GM21360 (cell line): ENCODE data around the gene CUX1.
"Not testable (repeated sequence)": the region's sequence is repeated elsewhere in the genome, so short reads cannot be mapped to it uniquely, and the experiment has no call there.

Source experiments
- ATAC-seq: cut with Tn5 transposase; IDR thresholded peaks from one replicate; pipeline ENCODE4 v1.9.1; 2021; ENCODE audit warnings: mild to moderate bottlenecking, moderate library complexity; ENCODE audit not compliant: unreplicated experiment

The CUX1 gene

DNA sequence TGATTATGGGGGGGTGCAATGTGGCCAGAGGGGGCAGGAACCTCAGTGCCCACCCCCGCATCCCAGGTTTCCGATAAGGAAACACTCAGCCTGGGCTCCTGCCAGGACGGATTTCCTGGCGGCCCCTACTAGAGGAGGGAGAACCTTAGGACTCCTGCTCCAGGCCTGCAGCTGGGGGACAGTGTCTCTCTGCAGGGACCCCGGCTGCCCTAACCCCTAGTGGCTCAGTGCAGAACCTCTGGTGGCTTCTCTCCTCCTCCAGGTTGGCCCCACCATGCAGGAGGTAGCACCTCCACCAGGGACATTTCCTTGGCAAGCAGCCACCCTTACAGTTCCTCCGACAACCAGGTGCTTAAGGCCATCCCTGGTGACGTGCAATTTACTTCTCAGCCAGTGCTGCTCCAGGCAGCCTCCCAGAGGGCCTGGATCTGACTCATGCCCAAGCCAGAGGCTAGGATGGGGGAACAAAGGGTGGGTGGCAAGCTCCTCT is 501.1 kb downstream of the CUX1 start:
- no peak for ATAC-seq

DNA sequence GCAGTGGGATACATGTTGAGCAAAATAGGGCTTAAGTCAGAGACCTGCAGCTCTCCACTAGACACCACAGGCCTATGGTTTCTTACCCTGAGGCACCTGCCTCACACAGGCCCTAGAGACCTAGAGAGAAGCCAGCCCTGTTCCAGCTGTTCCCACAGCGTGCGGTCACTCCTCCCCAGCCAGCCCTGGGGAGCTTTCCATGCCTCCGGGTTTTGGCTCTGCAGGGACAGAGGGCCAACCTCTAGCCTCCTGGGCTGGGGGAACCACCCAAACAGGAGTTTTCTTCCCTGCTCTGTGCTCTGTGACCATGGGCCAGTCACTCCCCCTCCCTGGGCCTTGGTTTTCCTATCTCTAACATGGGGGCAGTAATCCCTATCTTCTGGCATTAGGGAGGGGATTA is 502.2 kb downstream of the CUX1 start:
- ATAC-seq, result no peak

DNA sequence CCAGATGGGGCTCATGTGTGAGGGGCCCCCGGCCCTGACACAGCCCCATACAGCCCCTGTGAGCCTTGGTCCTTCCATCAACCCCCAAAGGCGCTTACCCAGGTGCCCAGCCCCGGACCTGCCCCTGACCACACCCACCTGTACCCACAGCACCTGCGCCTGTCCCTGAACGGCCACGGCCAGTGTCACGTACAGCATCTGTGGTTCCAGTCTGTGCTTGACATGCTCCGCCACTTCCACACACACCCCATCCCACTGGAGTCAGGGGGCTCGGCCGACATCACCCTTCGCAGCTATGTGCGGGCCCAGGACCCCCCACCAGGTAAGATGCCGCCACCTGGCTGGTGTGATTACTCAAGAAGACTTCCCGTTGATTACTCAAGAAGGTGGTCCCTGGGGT is 502.8 kb downstream of the CUX1 start:
- ATAC-seq, result no peak

DNA sequence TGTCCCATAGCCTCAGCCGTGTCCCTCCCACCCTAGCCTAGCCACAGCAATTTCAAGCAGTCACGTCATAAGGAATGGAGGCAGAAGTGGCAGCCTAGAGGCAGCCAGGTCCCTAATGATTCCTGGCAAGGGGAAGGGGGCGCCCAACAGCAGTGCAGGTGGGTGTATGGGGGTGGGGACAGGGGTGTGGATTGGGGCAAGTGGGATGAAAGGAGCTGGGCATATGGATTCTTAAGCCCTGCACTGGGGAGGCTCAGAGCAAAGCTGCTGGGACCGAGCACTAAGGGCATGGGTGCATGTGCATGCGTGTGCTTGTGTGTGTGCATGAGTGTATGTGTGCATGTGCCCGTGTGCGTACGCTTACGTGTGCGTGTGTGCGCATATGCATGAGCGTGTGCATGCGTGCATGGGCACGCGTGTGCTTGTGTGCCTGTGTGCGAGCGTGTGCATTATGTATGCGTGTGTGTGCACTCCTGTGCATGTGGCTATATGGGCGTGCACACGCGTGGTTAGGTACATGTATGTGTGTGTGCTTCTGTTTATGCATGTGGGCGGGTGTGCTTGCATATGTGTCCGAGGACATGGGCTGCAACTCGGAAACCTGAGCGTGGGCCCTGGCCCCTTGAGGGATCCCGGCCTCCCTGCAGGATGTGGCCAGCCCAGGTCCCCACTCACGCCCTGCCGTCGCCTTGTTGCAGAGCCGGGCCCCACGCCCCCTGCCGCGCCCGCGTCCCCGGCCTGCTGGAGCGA is 503.4 kb downstream of the CUX1 start:
- no peak for ATAC-seq

DNA sequence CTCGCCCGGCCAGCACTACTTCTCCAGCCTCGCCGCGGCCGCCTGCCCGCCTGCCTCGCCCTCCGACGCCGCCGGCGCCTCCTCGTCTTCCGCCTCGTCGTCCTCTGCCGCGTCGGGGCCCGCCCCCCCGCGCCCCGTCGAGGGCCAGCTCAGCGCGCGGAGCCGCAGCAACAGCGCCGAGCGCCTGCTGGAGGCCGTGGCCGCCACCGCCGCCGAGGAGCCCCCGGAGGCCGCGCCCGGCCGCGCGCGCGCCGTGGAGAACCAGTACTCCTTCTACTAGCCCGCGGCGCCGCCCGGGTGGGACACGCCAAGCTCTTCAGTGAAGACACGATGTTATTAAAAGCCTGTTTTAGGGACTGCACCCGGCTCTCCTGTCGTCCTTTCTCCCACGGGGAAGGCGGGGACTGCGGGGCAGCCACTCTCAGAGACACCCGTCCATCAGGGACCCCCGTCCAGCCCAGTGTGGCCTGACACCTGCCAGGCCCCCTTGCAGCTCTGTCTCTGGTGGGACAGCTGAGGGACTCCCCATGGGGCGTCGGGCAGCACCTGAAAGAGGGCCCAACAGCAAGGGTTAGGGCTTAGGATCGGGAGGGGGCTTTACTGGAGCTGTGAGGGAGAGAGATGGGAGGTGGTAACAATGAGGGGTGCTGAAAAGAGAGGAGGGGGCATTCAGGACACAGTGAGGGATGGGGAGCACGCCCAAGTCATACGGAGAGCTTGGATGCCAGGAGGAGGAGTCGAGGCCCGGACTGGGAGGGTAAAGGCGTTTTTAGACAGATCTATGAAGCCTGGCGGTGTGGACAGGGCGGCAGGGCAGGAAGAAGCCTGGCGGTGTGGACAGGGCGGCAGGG is 504.1 kb downstream of the CUX1 start:
- no peak for ATAC-seq

DNA sequence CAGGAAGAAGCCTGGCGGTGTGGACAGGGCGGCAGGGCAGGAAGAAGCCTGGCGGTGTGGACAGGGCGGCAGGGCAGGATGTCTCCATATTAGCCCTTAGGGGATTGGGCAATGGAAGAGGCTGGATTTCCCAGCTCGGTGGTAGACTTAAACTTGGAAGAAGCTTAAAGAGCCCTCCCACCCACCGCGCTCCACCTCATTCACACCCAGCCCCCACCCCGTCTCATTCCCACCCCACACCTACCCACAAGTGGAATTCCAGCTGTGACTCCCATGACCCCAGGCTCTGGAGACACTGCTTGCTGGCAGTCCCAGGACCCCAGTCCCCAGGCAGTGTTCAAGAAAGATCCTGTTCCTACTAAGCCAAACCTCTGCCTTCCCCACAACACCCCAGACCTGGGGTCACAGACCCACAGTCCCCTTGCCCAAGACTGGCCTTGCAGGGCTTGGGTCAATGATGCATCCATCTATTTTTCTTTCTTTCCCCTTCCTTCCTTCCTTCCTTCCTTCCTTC is 504.8 kb downstream of the CUX1 start:
- ATAC-seq, result no peak

DNA sequence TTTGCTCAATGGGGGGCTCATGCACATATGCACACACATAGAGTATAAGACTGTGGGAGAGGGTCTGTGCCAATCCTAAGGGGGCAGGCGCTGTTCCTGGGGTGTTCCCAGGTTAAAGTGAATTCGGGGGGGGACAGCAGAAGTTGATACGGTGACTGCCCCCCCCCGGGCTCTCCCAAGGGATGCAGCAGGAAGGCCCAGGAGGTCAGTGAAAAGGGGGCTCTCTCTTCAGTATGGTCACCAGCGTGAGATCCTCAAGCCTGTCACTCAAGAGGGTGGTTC is 506.4 kb downstream of the CUX1 start:
- no peak for ATAC-seq

DNA sequence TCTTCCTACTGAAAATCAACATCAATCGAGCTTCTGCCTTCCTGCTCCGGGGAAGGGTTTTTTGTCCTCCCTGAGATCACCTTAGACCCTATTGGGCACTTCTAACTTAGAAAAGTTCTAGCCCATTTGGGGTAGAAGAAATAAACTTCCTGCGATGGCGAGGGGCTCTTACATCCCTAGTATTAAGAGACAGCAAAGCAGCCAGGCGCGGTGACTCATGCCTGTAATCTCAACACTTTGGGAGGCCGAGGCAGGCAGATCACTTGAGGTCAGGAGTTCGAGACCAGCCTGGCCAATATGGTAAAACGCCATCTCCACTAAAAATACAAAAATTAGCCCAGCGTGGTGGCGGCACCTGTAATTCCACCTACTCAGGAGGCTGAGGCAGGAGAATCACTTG is 507.7 kb downstream of the CUX1 start:
- ATAC-seq, result not testable (repeated sequence)

DNA sequence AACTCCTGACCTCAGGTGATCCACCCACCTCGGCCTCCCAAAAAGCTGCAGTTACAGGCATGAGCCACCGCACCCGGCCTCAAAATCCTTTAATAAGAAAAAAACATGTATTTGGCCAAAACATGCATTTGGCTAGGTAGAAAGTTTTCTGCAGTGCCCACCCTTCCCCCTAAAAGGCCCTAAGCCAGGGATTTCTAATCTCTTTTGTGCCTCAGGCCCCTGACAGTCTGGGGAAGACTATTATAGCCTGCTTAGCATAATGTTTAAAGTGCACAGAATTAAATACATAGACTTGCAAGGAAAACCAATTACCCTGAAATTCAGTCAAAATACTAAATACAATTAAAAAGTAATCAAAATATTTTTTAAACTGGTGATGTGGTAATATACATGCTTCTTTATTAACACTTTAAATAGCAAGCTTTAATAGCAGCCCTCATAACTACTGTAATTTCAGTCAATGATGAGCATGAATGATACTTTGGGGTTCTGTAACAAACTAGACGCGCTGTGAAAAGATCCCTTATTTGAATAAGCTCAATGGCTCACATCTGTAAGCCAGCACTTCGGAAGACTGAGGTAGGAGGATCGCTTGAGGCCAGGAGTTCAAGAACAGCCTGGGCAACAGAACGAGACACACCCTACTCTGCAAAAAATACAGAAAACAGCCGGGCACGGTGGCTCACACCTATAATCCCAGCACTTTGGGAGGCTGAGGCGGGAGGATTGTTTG is 508.9 kb downstream of the CUX1 start:
- no peak for ATAC-seq

DNA sequence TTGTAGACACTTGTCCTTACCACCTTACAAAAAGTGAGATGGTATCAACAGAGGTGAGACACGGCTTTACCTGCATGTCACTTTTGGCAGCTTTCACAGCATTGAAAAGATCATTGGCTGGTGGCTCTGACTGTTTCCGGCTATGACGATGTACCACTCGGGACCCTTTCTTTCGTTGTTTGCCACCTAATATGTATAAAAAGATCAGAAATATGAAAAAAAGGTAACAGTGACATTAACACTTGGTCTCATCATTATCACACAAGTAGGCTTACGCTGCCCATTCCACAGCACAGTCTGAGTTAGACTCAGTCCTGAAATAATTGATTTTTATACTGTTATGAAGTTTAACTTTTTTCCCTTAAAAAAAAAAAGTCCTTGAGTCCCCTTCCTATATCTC is 509.8 kb downstream of the CUX1 start:
- ATAC-seq, result not testable (repeated sequence)

DNA sequence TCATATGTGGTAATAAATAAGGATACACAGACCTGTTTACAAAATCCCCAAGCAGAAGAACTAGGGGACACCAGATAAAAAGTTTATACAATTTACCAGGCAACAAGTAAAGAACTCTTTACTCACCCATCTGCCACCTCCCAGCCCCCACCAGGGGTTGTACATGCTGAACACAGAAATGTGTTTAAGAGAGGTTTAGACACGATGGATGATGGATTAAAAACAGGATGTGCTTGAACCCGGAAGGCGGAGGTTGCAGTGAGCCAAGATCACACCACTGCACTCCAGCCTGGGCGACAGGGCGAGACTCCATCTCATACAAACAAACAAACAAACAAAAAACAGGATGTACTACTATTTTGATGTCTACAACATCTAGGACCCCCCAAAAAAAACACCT is 511.4 kb downstream of the CUX1 start:
- ATAC-seq, result not testable (repeated sequence)

DNA sequence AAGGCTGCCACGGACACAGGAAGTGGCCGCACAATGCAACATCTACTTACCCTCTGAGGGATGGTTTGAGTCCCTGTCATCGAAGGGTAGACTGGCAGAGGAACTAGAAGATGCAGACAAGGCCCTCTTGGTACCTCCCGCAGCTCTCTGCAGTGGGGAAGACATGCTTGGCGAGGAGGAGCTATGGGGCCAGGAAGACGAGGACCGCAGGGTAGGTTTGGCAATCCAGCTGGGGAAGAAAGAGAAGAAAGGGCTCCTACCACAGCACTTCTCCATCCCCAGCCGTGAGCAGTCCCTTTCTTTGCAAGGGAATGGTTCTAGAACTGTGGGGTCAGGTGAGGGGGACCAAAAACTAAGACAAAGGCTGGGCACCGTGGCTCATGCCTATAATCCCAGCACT is 511.9 kb downstream of the CUX1 start:
- not testable (repeated sequence) for ATAC-seq

DNA sequence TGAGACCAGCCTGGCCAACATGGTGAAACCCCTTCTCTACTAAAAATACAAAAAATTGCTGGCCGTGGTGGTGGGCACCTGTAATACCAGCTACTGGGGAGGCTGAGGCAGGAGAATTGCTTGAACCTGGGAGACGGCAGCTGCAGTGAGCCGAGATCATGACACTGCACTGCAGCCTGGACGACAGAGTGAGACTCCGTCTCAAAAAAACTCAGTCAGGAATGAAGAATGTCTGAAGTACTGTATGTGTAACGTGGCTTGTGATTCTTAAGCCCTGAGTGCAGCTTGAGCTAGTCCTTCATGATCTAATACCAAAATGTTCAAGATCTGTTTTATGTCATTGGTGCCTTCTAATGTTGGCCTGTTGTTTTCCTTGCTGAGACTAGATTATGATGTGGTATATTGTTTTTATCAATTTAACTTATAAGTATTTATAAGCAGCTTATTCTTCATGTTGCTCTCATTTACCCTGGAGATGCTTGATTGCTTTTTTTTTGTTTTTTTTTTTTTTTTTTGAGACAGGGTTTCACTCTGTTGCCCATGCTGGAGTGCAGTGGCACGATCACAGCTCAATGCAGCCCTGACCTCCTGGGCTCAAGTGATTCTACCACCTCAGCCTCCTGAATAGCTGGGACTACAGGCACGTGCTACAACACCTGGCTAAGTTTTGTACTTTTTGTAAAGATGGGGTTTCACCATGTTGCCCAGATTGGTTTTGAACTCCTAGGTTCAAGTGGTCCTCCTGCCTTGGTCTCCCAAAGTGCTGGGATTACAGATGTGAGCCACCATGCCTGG is 513.4 kb downstream of the CUX1 start:
- not testable (repeated sequence) for ATAC-seq
